Measurements from ENCODE around the gene LRRC71. TPM values are rescaled to one million over a fixed set of nuclear protein-coding genes. Genes with fewer than 3 reads are reported as not detected.
A peak's percentile ranks its signal among the peaks of the same experiment; 100 is the strongest.

Gene LRRC71
- total RNA-seq, 2 donors from 2014 or later, result not detected

GRCh38 chr1:156897078-156897825 lies 23.2 kb upstream of the LRRC71 start:
- peaks cover 20% of the 10 kb centered on the region for H3K27me3 ChIP-seq (ENCODE audit: control insufficient read depth, insufficient read depth, low read length, poor library complexity, severe bottlenecking)
- no peaks in the 10 kb centered on the region for H3K9me3 Mint-ChIP-seq
- no peak overlapping the region for H3K27ac Mint-ChIP-seq
- peak overlapping the region; percentile 41 for H3K27ac ChIP-seq (ENCODE audit: low read depth, low read length)
- H3K36me3 ChIP-seq (ENCODE audit: control insufficient read depth, insufficient read depth, low read length), result no peaks in the 10 kb centered on the region
- no peaks in the 10 kb centered on the region for H3K4me1 ChIP-seq (ENCODE audit: control insufficient read depth, insufficient read depth, low read length)
- TF ChIP-seq CTCF (conservative IDR thresholded peaks at IDR 0.05), result no peak
- WGBS, 2 experiments (ENCODE audit: insufficient coverage in 1 of 2, insufficient read length in 1 of 2), result 86 to 92% methylated on average over 6 to 14 of the region's 14 CpGs
- H3K4me3 ChIP-seq (ENCODE audit: low read length), result no peak overlapping the region
- H3K9ac ChIP-seq (ENCODE audit: extremely low read depth, low read length, poor library complexity, severe bottlenecking), result no peak overlapping the region
- H3K36me3 Mint-ChIP-seq (ENCODE audit: low read depth), result no peaks in the 10 kb centered on the region
- H3K27me3 Mint-ChIP-seq (ENCODE audit: insufficient read depth), result peaks cover 37% of the 10 kb centered on the region
- peaks cover 6% of the 10 kb centered on the region for H3K4me1 Mint-ChIP-seq
- peak; percentile 59 for DNase-seq
- H3K9me3 ChIP-seq (ENCODE audit: control insufficient read depth, low read length), result no peaks in the 10 kb centered on the region
- no peak overlapping the region for H3K4me3 Mint-ChIP-seq

- H3K27me3 Mint-ChIP-seq (ENCODE audit: insufficient read depth), result peaks cover 28% of the 10 kb centered on the region
These were observed 22.3 kb upstream of the LRRC71 start for GRCh38 chr1:156898161-156898566.

GRCh38 chr1:156898971-156899664 lies 21.3 kb upstream of the LRRC71 start:
- H3K9me3 Mint-ChIP-seq, result no peaks in the 10 kb centered on the region
- WGBS, 2 experiments (ENCODE audit: insufficient coverage in 1 of 2, insufficient read length in 1 of 2), result 81 to 90% methylated on average over 9 to 12 of the region's 12 CpGs
- H3K9ac ChIP-seq (ENCODE audit: extremely low read depth, low read length, poor library complexity, severe bottlenecking), result no peak overlapping the region

More at GRCh38 chr1:156898161-156898566, 22.3 kb upstream of the LRRC71 start:
- Histone ChIP-seq H3K9me3 (ENCODE audit: control insufficient read depth, low read length) (no peaks in the 10 kb centered on the region), H3K27me3 (ENCODE audit: control insufficient read depth, insufficient read depth, low read length, poor library complexity, severe bottlenecking) (peaks cover 11% of the 10 kb centered on the region), H3K4me1 (ENCODE audit: control insufficient read depth, insufficient read depth, low read length) (no peaks in the 10 kb centered on the region), H3K36me3 (ENCODE audit: control insufficient read depth, insufficient read depth, low read length) (no peaks in the 10 kb centered on the region), H3K4me3 (ENCODE audit: low read length) (no peak overlapping the region), H3K9ac (ENCODE audit: extremely low read depth, low read length, poor library complexity, severe bottlenecking) (no peak overlapping the region), H3K27ac (ENCODE audit: low read depth, low read length) (no peak overlapping the region)
- DNase-seq, result peak; percentile 77
- Mint-ChIP-seq H3K27ac (no peak overlapping the region), H3K36me3 (ENCODE audit: low read depth) (no peaks in the 10 kb centered on the region), H3K4me3 (no peak overlapping the region), H3K4me1 (peaks cover 3% of the 10 kb centered on the region), H3K9me3 (no peaks in the 10 kb centered on the region)
- 69% methylated on average over 10 to 13 of the region's 13 CpGs for WGBS, 2 experiments (ENCODE audit: insufficient coverage in 1 of 2, insufficient read length in 1 of 2)
- TF ChIP-seq CTCF (conservative IDR thresholded peaks at IDR 0.05), result no peak

More at GRCh38 chr1:156898971-156899664, 21.3 kb upstream of the LRRC71 start:
- Histone ChIP-seq H3K4me1 (ENCODE audit: control insufficient read depth, insufficient read depth, low read length) (no peaks in the 10 kb centered on the region), H3K27ac (ENCODE audit: low read depth, low read length) (no peak overlapping the region), H3K36me3 (ENCODE audit: control insufficient read depth, insufficient read depth, low read length) (no peaks in the 10 kb centered on the region), H3K9me3 (ENCODE audit: control insufficient read depth, low read length) (no peaks in the 10 kb centered on the region), H3K4me3 (ENCODE audit: low read length) (no peak overlapping the region), H3K27me3 (ENCODE audit: control insufficient read depth, insufficient read depth, low read length, poor library complexity, severe bottlenecking) (peaks cover 4% of the 10 kb centered on the region)
- peaks cover 21% of the 10 kb centered on the region for H3K27me3 Mint-ChIP-seq (ENCODE audit: insufficient read depth)
- no peaks in the 10 kb centered on the region for H3K36me3 Mint-ChIP-seq (ENCODE audit: low read depth)
- no peak overlapping the region for H3K4me3 Mint-ChIP-seq
- no peak for TF ChIP-seq CTCF (conservative IDR thresholded peaks at IDR 0.05)
- DNase-seq, result no peak
- no peak overlapping the region for H3K27ac Mint-ChIP-seq
- H3K4me1 Mint-ChIP-seq, result peaks cover 3% of the 10 kb centered on the region
